Spleen (tissue), 13 donors: Measurements from ENCODE around the gene GPR31. TPM values are rescaled to one million over a fixed set of nuclear protein-coding genes. Genes with fewer than 3 reads are reported as not detected.
"Not testable (repeated sequence)": the region's sequence is repeated elsewhere in the genome, so short reads cannot be mapped to it uniquely, and the experiment has no call there.

Experiments used
- DNase-seq: peaks from one replicate; pipeline ENCODE4 v3.0.0-alpha.2; 2020
- H3K27ac ChIP-seq, 8 donors: fragments of 200-600 bp; sonication (generic) in 7 of 8; 1 replicate in 4 of 8; 2 replicates in 4 of 8; pipeline versions ENCODE4 v1.5.0 to v1.8.0; 2016 to 2021; ENCODE audit warnings: inconsistent platforms in 4 of 8, mild to moderate bottlenecking in 4 of 8, moderate library complexity in 1 of 8
- H3K27me3 ChIP-seq, 7 donors: fragments of 200-600 bp; sonication (generic) in 6 of 7; replicated peaks in 1 of 7; 1 replicate in 4 of 7; 2 replicates in 3 of 7; pipeline versions ENCODE4 v1.5.0 to v1.8.0; 2016 to 2021; ENCODE audit warnings: inconsistent platforms in 3 of 7, mild to moderate bottlenecking in 1 of 7
- H3K36me3 ChIP-seq, 6 donors: fragments of 200-600 bp; sonication (generic) in 5 of 6; 1 replicate in 4 of 6; 2 replicates in 2 of 6; pipeline versions ENCODE4 v1.5.0 to v1.8.0; 2016 to 2021; ENCODE audit warnings: inconsistent platforms in 2 of 6
- H3K4me1 ChIP-seq, 6 donors: fragments of 200-600 bp; sonication (generic) in 5 of 6; 1 replicate in 3 of 6; 2 replicates in 3 of 6; pipeline versions ENCODE4 v1.5.0 to v1.8.0; 2016 to 2021; ENCODE audit warnings: inconsistent platforms in 3 of 6
- H3K4me3 ChIP-seq, 8 donors: fragments of 200-600 bp; sonication (generic) in 7 of 8; 1 replicate in 4 of 8; 2 replicates in 4 of 8; pipeline versions ENCODE4 v1.5.0 to v1.8.0; 2016 to 2021; ENCODE audit warnings: inconsistent platforms in 4 of 8, mild to moderate bottlenecking in 4 of 8, moderate library complexity in 2 of 8
- H3K9me3 ChIP-seq, 8 donors: fragments of 200-600 bp; sonication (generic) in 7 of 8; 1 replicate in 4 of 8; 2 replicates in 4 of 8; pipeline versions ENCODE4 v1.5.0 to v1.8.0; 2016 to 2021; ENCODE audit warnings: inconsistent platforms in 4 of 8
- POLR2A ChIP-seq, 3 donors: fragments of 450-650 bp; IDR thresholded peaks; one replicate each; pipeline ENCODE4 v1.5.1; 2017; ENCODE audit warnings: antibody characterized with exemption in 3 of 3, mild to moderate bottlenecking in 1 of 3
- POLR2AphosphoS5 ChIP-seq, 3 donors: sonication (generic); formaldehyde crosslinking; IDR thresholded peaks; one replicate each; pipeline ENCODE4 v1.5.1; 2017; ENCODE audit warnings: antibody characterized with exemption in 3 of 3
- WGBS, 5 donors: extraction: QIAGEN DNeasy Blood & Tissue Kit in 3 of 5; methylation state at CpG; one replicate each; pipeline versions ENCODE4 v1.1.5 to v1.1.7; 2013 to 2018; 5-methylcytosine and 5-hydroxymethylcytosine counted together
- intact Hi-C: fragments of 100-400 bp; cut with DNase I; formaldehyde crosslinking; loops from one replicate; pipeline ENCODE4 v1.15.0; 2023; ENCODE audit warnings: low total_unique reads
- long read RNA-seq, 2 donors: transcript quantifications; one replicate each; lab custom pipeline, GENCODE V29; 2026
- polyA plus RNA-seq, 3 donors: library from polyadenylated mRNA; stranded (reverse); fragments of 200-250 nt; gene quantifications; one replicate each; pipeline ENCODE4 v1.2.1, GENCODE V29; 2013
- total RNA-seq, 7 donors: library from RNA; depleted of rRNA in 3 of 7; stranded (reverse); fragments of >200 nt in 3 of 7; fragmentation: NEBNext Ultra II Directional in 4 of 7; extraction: Animal tissue kit (Norgen Biotek cat#: 25700) in 4 of 7; gene quantifications; one replicate each; pipeline versions ENCODE4 v1.1.0 to v1.2.1, GENCODE V29; 2016 to 2021
- TF ChIP-seq, protein P1 (sequence below), 11 experiments: fragments of 200-600 bp in 7 of 11; fragments of 450-650 bp in 4 of 11; sonication (generic) in 4 of 11; IDR thresholded peaks in 8 of 11; conservative IDR thresholded peaks in 3 of 11; 1 replicate in 7 of 11; 2 replicates in 4 of 11; pipeline versions ENCODE4 v1.4.0 to v1.8.0; 2016 to 2021; ENCODE audit warnings: antibody characterized with exemption in 11 of 11, inconsistent platforms in 4 of 11, mild to moderate bottlenecking in 1 of 11
- donor health status: healthy with polysubstance abuse.
- donor health status: DM: no; HTN: no; CAD: no; lungs with moderate emphysema.
- donor health status: DM: no; HTN: no; CAD: no.
- donor health status: Bipolar disorder and iron deficiency.
- donor health status: healthy.
- donor health status: DM: no; HTN: no; CAD: no.
- donor health status: DM: yes; HTN: yes; CAD: no.

The GPR31 gene, protein sequence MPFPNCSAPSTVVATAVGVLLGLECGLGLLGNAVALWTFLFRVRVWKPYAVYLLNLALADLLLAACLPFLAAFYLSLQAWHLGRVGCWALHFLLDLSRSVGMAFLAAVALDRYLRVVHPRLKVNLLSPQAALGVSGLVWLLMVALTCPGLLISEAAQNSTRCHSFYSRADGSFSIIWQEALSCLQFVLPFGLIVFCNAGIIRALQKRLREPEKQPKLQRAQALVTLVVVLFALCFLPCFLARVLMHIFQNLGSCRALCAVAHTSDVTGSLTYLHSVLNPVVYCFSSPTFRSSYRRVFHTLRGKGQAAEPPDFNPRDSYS
- total RNA-seq (1 to 10 TPM in 1 of 7 donors, under 1 TPM in 2, not detected in 4; 0.24 to 1.0 (median 0.94) TPM), polyA plus RNA-seq (not detected)
- long read RNA-seq, donor 1 = 0 reads
- long read RNA-seq, donor 2, partial matches to known transcripts = 0 of 2 reads
- long read RNA-seq, donor 2, other reads (novel, unspliced or antisense) = 0 of 2 reads

DNA sequence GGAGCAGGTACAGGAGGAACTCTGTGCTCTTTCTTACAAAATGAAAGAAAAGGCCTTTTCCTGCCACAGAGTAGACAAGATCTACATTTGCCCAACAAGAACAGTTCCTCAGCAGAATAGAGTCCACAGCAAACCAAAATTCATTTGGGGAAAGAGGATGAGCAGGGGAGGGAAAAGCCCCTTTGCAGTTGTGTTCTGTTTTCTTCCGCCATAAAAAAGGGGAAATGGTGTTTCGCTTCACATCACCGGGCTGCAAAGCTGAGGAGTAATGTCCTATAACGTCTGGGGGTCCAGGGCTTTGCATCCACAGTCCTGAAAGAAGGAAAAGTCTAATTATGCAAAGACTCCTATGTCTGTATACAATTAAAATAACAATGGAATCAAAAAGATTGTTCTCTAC, at the start of gene GPR31:
GPR31 (minus strand) TSS at position 118 of the 400 bp plus-strand sequence. CDS start 149 bp downstream, outside the sequence.
- Histone ChIP-seq H3K27me3 (no peaks in the 10 kb centered on the region), H3K27ac (no peak within 1 kb of the TSS), H3K4me1 (peaks cover 0 to 26% (median 7%) of the 10 kb centered on the region in 6 donors), H3K4me3 (no peak within 1 kb of the TSS), H3K9me3 (no peaks in the 10 kb centered on the region), H3K36me3 (no peaks in the 10 kb centered on the region)
- DNase-seq = no peak
- 36 to 56% (median 41%) methylated on average over 4 of the region's 4 CpGs for WGBS, 5 donors
- intact Hi-C loops = no loop called here
- TF ChIP-seq POLR2AphosphoS5 (IDR thresholded peaks at IDR 0.05) = no peak
- TF ChIP-seq POLR2A (IDR thresholded peaks at IDR 0.05) = no peak
- TF ChIP-seq, protein P1, sequence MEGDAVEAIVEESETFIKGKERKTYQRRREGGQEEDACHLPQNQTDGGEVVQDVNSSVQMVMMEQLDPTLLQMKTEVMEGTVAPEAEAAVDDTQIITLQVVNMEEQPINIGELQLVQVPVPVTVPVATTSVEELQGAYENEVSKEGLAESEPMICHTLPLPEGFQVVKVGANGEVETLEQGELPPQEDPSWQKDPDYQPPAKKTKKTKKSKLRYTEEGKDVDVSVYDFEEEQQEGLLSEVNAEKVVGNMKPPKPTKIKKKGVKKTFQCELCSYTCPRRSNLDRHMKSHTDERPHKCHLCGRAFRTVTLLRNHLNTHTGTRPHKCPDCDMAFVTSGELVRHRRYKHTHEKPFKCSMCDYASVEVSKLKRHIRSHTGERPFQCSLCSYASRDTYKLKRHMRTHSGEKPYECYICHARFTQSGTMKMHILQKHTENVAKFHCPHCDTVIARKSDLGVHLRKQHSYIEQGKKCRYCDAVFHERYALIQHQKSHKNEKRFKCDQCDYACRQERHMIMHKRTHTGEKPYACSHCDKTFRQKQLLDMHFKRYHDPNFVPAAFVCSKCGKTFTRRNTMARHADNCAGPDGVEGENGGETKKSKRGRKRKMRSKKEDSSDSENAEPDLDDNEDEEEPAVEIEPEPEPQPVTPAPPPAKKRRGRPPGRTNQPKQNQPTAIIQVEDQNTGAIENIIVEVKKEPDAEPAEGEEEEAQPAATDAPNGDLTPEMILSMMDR (IDR thresholded peaks at IDR 0.05 in 8 of 11, conservative IDR thresholded peaks at IDR 0.05 in 3 of 11) = no peak

DNA sequence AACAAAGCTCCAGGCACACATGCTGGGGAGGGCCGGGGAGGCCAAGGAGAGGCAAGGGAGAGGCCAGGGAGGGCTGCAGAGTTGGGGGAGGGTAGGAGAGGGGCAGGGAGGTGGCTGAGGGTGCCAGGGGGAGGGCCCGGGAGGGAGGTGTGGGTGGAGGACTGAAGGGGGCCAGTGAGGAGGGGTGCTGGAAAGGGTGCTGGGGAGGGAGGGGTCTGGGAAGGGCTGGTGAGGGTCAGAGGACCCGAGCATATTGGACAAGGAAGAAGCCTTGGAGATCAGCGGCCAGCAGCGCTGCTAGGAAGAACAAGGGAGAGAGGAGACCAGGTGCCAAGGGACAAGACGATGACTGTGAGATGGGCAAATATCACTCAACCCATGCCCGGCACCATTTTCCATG, 49.7 kb upstream of the GPR31 start:
- Histone ChIP-seq H3K36me3 (no peaks in the 10 kb centered on the region), H3K4me3 (no peak overlapping the region), H3K27me3 (peaks cover 0 to 21% (median 0%) of the 10 kb centered on the region in 7 donors), H3K9me3 (no peaks in the 10 kb centered on the region), H3K27ac (no peak overlapping the region), H3K4me1 (no peaks in the 10 kb centered on the region)
- intact Hi-C loops = no loop called here
- DNase-seq = no peak
- no peak for TF ChIP-seq POLR2AphosphoS5 (IDR thresholded peaks at IDR 0.05)
- TF ChIP-seq, protein P1 (IDR thresholded peaks at IDR 0.05 in 8 of 11, conservative IDR thresholded peaks at IDR 0.05 in 3 of 11) = no peak
- TF ChIP-seq POLR2A (IDR thresholded peaks at IDR 0.05) = no peak
- 74 to 82% (median 80%) methylated on average over 7 of the region's 7 CpGs for WGBS, 5 donors

DNA sequence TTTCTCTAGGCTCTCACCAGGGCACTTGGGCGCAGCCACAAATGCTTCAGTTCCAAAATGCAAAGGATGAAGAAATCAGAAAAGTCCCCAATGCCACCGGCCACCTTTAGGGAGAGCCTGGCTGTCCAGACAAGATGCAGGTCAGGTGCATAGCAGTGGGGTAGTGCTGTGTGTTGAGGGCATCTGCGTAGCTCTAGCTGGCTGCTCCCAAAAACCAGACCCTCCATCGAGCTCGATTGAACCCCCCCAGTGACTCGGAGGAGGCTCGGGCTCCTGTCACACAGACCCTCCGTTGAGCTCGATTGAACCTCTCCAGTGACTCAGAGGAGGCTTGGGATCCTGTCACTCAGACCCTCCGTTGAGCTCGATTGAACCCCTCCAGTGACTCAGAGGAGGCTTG, 47.5 kb upstream of the GPR31 start:
- 81 to 95% (median 88%) methylated on average over 8 to 11 of the region's 11 CpGs for WGBS, 5 donors
- H3K9me3 ChIP-seq, H3K36me3 ChIP-seq, intact Hi-C loops, DNase-seq, H3K4me1 ChIP-seq, H3K4me3 ChIP-seq, H3K27ac ChIP-seq: not testable (repeated sequence)
- H3K27me3 ChIP-seq = peaks cover 0 to 30% (median 0%) of the 10 kb centered on the region in 7 donors

DNA sequence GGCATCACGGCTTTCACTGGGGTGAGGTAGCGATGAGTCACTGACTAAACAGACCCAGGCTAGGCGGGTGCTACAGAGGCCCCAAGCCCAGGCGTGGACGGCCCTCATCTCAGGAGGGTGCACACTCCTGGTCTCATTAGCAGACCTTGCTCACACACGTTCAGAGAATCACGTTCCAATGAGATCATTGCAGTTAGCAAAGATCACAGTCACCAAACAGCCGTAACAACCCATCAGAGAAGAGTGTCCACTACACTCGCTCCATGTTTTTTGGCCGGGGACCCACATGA, 46.2 kb upstream of the GPR31 start:
- H3K36me3 ChIP-seq, H3K27ac ChIP-seq, H3K4me1 ChIP-seq, intact Hi-C loops, H3K4me3 ChIP-seq, H3K9me3 ChIP-seq, DNase-seq: not testable (repeated sequence)
- 87 to 93% (median 91%) methylated on average over 5 to 10 of the region's 10 CpGs for WGBS, 5 donors
- peaks cover 0 to 25% (median 0%) of the 10 kb centered on the region in 7 donors for H3K27me3 ChIP-seq

DNA sequence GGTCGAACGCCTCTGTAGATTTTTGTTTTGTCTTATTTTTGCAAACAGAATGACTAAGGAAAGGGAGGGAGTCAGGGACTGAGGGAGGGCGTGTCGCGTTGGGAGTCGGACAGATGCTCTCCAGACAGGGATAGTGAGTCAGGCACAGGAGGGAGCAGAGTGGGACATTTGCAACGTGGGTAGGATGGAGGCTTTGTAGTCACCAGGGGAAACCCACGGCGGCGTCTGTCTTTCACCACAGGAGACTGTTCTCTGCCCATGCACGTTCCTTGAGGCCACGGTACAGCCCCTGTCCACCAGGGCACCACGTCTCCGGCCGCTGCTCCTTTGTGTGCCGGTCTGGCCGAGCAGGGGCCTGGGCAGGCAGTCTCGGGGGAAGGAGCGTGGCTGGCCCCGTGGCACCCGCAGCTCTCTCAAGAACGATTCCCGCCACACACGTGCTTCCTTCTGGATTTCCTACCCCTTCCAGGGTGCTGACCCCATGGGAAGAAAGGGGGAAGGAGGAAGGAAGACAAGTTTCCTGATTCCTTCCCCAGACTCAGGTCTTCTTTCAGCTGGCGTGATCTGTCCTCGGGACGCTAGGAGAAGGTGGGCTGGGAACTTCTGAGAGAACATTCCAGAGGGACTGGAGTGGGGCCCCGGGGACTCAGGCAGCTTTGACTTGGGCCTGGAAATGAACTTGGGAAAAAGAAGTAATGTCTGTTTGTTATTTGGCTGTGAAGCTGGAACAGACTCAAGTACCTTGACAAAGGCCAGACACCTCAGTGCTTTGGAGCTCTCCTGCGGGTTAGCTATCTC, 45.7 kb upstream of the GPR31 start:
- H3K9me3 ChIP-seq, H3K36me3 ChIP-seq, H3K4me3 ChIP-seq, DNase-seq, H3K4me1 ChIP-seq, H3K27ac ChIP-seq, intact Hi-C loops: not testable (repeated sequence)
- H3K27me3 ChIP-seq = peaks cover 0 to 21% (median 0%) of the 10 kb centered on the region in 7 donors
- 74 to 91% (median 86%) methylated on average over 28 to 29 of the region's 29 CpGs for WGBS, 5 donors

DNA sequence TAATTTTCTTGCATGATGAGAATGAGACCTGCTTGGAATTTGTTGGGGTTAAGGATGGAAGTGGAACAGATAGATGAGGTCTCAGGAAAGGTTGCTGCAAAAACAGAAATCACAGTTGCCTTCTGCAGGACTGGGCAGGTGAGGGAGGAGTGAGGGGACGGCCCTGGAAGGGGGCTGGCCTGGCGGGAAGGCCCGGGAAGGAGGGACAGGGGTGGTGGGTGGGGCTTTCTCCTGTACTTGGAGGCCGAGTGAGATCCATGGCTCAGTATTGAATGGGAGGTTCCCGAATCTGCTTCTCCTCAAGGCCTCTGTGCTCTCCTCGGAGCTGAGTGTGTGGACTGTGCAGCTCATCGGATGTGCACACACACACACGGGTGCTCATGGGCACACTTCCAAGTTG, 44.8 kb upstream of the GPR31 start:
- DNase-seq, H3K36me3 ChIP-seq, H3K4me3 ChIP-seq, H3K4me1 ChIP-seq, intact Hi-C loops, H3K27ac ChIP-seq, H3K9me3 ChIP-seq: not testable (repeated sequence)
- H3K27me3 ChIP-seq = peaks cover 0 to 21% (median 0%) of the 10 kb centered on the region in 7 donors
- 67 to 97% (median 76%) methylated on average over 5 to 8 of the region's 8 CpGs for WGBS, 5 donors
